Epithelial cell of proximal tubule (primary cell): ENCODE data around the gene PGBD2. TPM values are rescaled to one million over a fixed set of nuclear protein-coding genes. Genes with fewer than 3 reads are reported as not detected.
"Not testable (repeated sequence)": the region's sequence is repeated elsewhere in the genome, so short reads cannot be mapped to it uniquely, and the experiment has no call there.

Experiments
- DNase-seq: peaks from one replicate; pipeline ENCODE4 v3.0.0-alpha.2; 2011; ENCODE audit warnings: low read depth
- H3K4me3 ChIP-seq: 2 replicates; pipeline ENCODE4 v1.5.1; 2011; ENCODE audit warnings: low read depth, mild to moderate bottlenecking, low read length
- total RNA-seq: library from RNA; depleted of rRNA; stranded (reverse); fragments of >200 nt; gene quantifications from 2 replicates; pipeline ENCODE4 v1.2.3, GENCODE V29; 2015
- TF ChIP-seq, protein P1 (sequence below): conservative IDR thresholded peaks from 2 replicates; pipeline ENCODE4 v1.5.1; 2012; ENCODE audit warnings: low read depth, mild to moderate bottlenecking, low read length

PGBD2 gene
- total RNA-seq, 1 donor from 2014 or later, result 2.7 TPM

GRCh38 chr1:248914796-248915381, 8.9 kb downstream of the PGBD2 start:
- DNase-seq, result no peak
- no peak overlapping the region for H3K4me3 ChIP-seq
- TF ChIP-seq, protein P1, sequence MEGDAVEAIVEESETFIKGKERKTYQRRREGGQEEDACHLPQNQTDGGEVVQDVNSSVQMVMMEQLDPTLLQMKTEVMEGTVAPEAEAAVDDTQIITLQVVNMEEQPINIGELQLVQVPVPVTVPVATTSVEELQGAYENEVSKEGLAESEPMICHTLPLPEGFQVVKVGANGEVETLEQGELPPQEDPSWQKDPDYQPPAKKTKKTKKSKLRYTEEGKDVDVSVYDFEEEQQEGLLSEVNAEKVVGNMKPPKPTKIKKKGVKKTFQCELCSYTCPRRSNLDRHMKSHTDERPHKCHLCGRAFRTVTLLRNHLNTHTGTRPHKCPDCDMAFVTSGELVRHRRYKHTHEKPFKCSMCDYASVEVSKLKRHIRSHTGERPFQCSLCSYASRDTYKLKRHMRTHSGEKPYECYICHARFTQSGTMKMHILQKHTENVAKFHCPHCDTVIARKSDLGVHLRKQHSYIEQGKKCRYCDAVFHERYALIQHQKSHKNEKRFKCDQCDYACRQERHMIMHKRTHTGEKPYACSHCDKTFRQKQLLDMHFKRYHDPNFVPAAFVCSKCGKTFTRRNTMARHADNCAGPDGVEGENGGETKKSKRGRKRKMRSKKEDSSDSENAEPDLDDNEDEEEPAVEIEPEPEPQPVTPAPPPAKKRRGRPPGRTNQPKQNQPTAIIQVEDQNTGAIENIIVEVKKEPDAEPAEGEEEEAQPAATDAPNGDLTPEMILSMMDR, result no peak

DNA sequence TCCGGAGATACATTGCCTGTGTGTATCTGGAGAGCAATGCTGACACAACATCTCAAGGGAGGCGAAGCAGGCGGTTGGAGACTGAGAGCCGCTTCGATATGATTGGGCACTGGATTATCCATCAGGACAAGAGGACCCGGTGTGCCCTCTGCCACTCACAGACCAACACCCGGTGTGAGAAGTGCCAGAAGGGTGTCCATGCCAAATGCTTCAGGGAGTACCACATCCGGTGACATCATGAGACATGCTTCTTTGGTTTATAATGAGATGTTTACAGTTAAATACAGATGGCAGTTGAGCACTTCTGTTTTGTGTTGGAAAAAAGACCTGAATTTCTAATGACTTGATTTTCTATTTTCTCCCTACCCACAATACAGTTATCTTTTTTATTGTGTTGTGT, 12.1 kb downstream of the PGBD2 start:
- no peak for DNase-seq
- TF ChIP-seq, protein P1, result no peak
- no peak overlapping the region for H3K4me3 ChIP-seq

DNA sequence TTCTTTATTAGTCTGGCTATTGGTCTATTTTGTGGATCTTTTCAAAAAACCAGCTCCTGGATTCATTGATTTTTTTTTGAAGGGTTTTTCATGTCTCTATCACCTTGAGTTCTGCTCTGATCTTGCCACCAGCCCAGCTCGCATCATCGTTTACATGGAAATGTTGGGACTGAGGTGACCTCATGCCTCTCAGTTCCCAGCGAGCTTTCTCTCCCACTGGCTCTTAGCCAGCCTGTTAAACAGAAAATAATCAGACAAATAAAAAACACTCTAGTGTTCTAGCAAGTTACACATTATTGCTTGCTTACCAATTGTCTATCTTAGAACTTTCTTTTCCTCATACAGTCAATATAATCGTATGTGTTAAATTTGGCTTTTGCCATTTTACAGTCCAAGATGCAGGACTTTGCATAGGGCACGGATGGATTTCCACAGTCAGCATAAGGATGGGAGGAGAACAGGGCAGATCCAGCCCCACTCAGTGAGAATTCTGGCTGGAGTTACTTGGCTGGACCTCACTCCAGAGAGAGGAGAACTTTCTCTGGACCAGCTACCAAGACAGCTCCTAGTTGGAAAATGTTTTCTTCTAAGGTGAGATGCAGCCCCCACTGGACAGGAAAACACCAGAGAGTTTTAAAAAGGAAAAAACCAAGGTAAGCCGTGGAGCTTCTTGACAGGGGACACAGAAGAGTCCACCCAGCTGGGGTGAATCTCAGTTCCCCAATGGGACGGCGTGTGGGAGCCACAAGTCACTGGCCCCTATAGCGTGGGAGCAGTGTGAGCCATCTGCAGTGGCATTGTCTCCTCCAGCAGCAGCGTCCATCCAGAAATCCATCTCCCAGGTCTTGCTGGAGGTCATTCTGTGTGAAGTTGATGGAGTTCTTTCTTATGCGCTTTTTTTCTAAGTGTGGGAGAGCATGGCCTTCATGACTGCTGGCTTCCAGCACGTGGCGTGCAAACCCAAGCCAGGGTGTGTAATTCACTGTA, 17.6 kb downstream of the PGBD2 start:
- TF ChIP-seq, protein P1, result no peak
- DNase-seq, result no peak
- no peak overlapping the region for H3K4me3 ChIP-seq

DNA sequence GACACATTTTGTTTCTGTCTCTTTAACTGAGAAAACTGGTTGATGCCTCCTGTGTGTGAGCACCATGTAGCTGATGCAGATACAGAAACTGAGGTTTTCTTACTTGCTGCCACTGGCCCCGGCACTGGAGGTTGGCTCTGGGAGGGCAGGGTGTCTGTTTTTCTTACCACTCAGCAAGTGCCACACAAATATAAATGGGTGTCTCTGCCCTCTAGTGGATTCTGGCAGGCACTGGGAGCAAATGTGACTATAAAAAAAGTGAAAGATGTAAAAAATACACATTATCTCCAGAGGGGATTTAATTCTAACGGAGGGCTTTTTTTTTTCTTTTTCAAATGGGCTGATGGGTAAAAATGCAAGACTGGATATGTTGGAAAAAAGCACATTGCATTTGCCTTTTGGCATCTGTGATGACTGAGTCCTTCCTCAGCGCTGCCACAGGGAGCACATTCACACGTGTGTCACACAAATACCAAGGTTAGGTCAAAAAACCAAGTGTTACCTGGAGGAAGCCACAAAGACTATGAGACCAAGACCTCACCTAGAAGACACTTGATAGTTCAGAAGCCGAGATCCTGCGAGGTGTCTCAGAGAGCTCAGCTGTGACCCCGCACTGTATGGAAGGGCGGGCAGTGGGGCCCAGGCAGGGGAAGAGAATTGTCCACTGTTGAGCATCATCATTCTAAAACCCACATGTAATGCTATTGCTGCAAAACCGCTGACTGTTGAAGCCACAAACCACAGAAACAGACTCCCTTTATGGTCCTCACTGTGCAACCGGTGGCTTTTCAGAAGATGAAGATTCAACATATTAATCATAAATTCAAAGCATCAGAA, 18.9 kb downstream of the PGBD2 start:
- DNase-seq, result no peak
- TF ChIP-seq, protein P1, result peak; percentile 78

GRCh38 chr1:248925859-248926258, 19.8 kb downstream of the PGBD2 start:
- DNase-seq, H3K4me3 ChIP-seq: not testable (repeated sequence)

More for the DNA sequence above, 18.9 kb downstream of the PGBD2 start:
- H3K4me3 ChIP-seq, result no peak overlapping the region

- H3K4me3 ChIP-seq, result no peak overlapping the region
- DNase-seq, result no peak
- TF ChIP-seq, protein P1, result no peak
Observed at GRCh38 chr1:248926401-248927182, 20.6 kb downstream of the PGBD2 start.

DNA sequence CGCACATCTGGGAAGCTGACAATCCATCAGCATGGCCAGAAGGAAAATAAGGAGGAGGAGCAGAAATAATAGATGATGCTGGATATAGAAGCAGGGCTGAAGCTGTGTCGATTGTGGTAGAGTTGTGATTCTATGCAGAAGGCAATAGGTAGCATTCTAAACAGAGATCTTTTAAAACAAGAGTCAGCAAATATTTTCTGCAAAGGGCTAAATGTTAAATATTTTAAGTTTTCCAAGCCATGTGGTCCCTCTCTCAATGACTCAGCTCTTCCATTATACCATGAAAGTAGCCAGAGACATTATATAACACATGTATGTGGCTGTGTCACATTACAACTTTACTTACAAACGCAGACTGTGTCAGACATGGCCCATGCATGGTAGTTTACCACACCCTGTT, 21.2 kb downstream of the PGBD2 start:
- DNase-seq, H3K4me3 ChIP-seq: not testable (repeated sequence)

DNA sequence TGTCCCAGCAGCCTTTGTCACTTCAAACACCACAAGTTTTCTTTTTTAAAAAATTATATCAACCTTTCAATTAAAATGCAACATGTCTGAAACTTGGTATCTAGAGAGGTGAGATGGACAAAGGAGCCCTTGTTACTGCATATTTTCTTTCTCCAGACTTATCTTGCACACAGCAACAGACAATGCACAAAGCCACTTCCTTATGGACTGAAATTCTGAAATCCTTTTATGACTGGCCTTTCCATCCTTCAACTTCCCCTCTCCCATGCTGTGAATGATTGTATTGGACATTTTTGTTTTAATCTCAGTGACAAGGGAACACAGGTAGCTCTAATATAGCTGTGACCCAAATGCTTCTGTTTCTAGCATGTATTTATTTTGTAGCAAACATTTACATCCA, 22.1 kb downstream of the PGBD2 start:
- DNase-seq, H3K4me3 ChIP-seq: not testable (repeated sequence)

- H3K4me3 ChIP-seq, DNase-seq: not testable (repeated sequence)
Observed at GRCh38 chr1:248930037-248930436, 24.0 kb downstream of the PGBD2 start.

- H3K4me3 ChIP-seq, DNase-seq: not testable (repeated sequence)
Observed at GRCh38 chr1:248938173-248938809, 32.3 kb downstream of the PGBD2 start.
